A549 (cell line): ENCODE results near the gene C2orf69.

Experiments used
- CBX8 ChIP-seq: fragments of 200-600 bp; sonication (generic); IDR thresholded peaks from 2 replicates; pipeline ENCODE4 v1.6.1; 2016
- EP300 ChIP-seq, 2 experiments: fragments of >200 bp; sonication (Bioruptor Twin); formaldehyde crosslinking; IDR thresholded peaks; 2 replicates in 1 of 2; 3 replicates in 1 of 2; pipeline ENCODE4 v1.6.1; 2016 to 2017
- ESRRA ChIP-seq: fragments of 150-350 bp; IDR thresholded peaks from 2 replicates; pipeline ENCODE4 v1.6.1; 2014; ENCODE audit warnings: mild to moderate bottlenecking, low read length, borderline replicate concordance
- HDAC2 ChIP-seq: fragments of 200-600 bp; sonication (generic); IDR thresholded peaks from 2 replicates; pipeline ENCODE4 v1.6.1; 2016
- HOXB13 ChIP-seq: fragments of 250-450 bp; sonication (Bioruptor Pico); IDR thresholded peaks from 2 replicates; pipeline ENCODE4 v1.5.0; 2020; ENCODE audit warnings: low read depth, mild to moderate bottlenecking, moderate library complexity
- JUNB ChIP-seq: fragments of >200 bp; sonication (Bioruptor Twin); formaldehyde crosslinking; IDR thresholded peaks from 2 replicates; pipeline ENCODE4 v1.6.1; 2016
- MAX ChIP-seq: IDR thresholded peaks from 2 replicates; pipeline ENCODE4 v1.6.1; 2012
- POLR2A ChIP-seq: IDR thresholded peaks from 2 replicates; pipeline ENCODE4 v1.6.1; 2012; ENCODE audit warnings: mild to moderate bottlenecking, low read length
- RAD21 ChIP-seq, 2 experiments: fragments of >200 bp in 1 of 2; sonication (Bioruptor Twin) in 1 of 2; formaldehyde crosslinking in 1 of 2; IDR thresholded peaks in 1 of 2; conservative IDR thresholded peaks in 1 of 2; 2 replicates in 1 of 2; 3 replicates in 1 of 2; pipeline ENCODE4 v1.6.1; 2012 to 2018; ENCODE audit warnings: inconsistent platforms in 1 of 2
- REST ChIP-seq: fragments of 200-600 bp; sonication (generic); IDR thresholded peaks from 2 replicates; pipeline ENCODE4 v1.6.1; 2016; ENCODE audit warnings: antibody characterized with exemption, mild to moderate bottlenecking, moderate library complexity
- ZNF302 ChIP-seq: fragments of 250-450 bp; sonication (Bioruptor Pico); IDR thresholded peaks from 2 replicates; pipeline ENCODE4 v1.9.0; 2021; ENCODE audit warnings: inconsistent platforms, mild to moderate bottlenecking, moderate library complexity
- TF ChIP-seq, protein P1 (sequence below): fragments of >200 bp; sonication (Bioruptor Twin); formaldehyde crosslinking; IDR thresholded peaks from 3 replicates; pipeline ENCODE4 v1.5.1; 2016

GRCh38 chr2:199962203-199962602 is 51.1 kb downstream of the C2orf69 start:
- TF ChIP-seq EP300 (IDR thresholded peaks at IDR 0.05) (no peak), ZNF302 (CRISPR knock-in tag) (no peak), HDAC2 (no peak), ESRRA (no peak), POLR2A (no peak), REST (no peak), MAX (no peak), JUNB (no peak), HOXB13 (CRISPR knock-in tag) (no peak), CBX8 (no peak), RAD21 (conservative IDR thresholded peaks at IDR 0.05 in 1 of 2, IDR thresholded peaks at IDR 0.05 in 1 of 2) (no peak)
- TF ChIP-seq, protein P1, sequence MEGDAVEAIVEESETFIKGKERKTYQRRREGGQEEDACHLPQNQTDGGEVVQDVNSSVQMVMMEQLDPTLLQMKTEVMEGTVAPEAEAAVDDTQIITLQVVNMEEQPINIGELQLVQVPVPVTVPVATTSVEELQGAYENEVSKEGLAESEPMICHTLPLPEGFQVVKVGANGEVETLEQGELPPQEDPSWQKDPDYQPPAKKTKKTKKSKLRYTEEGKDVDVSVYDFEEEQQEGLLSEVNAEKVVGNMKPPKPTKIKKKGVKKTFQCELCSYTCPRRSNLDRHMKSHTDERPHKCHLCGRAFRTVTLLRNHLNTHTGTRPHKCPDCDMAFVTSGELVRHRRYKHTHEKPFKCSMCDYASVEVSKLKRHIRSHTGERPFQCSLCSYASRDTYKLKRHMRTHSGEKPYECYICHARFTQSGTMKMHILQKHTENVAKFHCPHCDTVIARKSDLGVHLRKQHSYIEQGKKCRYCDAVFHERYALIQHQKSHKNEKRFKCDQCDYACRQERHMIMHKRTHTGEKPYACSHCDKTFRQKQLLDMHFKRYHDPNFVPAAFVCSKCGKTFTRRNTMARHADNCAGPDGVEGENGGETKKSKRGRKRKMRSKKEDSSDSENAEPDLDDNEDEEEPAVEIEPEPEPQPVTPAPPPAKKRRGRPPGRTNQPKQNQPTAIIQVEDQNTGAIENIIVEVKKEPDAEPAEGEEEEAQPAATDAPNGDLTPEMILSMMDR, result no peak
